Measurements from ENCODE around the gene HLA-DMB.

- no peak for TF ChIP-seq POLR2AphosphoS5 (IDR thresholded peaks at IDR 0.05; ENCODE audit: low read depth, low read length)
- TF ChIP-seq NFIC (IDR thresholded peaks at IDR 0.05; ENCODE audit: borderline replicate concordance): no peak
- TF ChIP-seq EZH2phosphoT487 (IDR thresholded peaks at IDR 0.05; ENCODE audit: borderline replicate concordance, low read depth): no peak
- TF ChIP-seq GABPA (IDR thresholded peaks at IDR 0.05; ENCODE audit: low read depth): no peak
- no peak for TF ChIP-seq RAD21 (IDR thresholded peaks at IDR 0.05; ENCODE audit: low read length)
- no peak for TF ChIP-seq MAX (IDR thresholded peaks at IDR 0.05; ENCODE audit: low read depth)
- TF ChIP-seq, protein P1, sequence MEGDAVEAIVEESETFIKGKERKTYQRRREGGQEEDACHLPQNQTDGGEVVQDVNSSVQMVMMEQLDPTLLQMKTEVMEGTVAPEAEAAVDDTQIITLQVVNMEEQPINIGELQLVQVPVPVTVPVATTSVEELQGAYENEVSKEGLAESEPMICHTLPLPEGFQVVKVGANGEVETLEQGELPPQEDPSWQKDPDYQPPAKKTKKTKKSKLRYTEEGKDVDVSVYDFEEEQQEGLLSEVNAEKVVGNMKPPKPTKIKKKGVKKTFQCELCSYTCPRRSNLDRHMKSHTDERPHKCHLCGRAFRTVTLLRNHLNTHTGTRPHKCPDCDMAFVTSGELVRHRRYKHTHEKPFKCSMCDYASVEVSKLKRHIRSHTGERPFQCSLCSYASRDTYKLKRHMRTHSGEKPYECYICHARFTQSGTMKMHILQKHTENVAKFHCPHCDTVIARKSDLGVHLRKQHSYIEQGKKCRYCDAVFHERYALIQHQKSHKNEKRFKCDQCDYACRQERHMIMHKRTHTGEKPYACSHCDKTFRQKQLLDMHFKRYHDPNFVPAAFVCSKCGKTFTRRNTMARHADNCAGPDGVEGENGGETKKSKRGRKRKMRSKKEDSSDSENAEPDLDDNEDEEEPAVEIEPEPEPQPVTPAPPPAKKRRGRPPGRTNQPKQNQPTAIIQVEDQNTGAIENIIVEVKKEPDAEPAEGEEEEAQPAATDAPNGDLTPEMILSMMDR (IDR thresholded peaks at IDR 0.05): no peak
- no peak for TF ChIP-seq EP300 (IDR thresholded peaks at IDR 0.05; ENCODE audit: borderline replicate concordance in 1 of 2, low read depth in 1 of 2, low read length in 1 of 2)
These were observed 33.1 kb upstream of the HLA-DMB start for GRCh38 chr6:32974016-32974333.

Data from SK-N-SH (cell line).